HG02870 (cell line): ENCODE data around the gene ZNF175.

Experiments used
- ATAC-seq: cut with Tn5 transposase; IDR thresholded peaks from one replicate; pipeline ENCODE4 v1.9.1; 2021; ENCODE audit warnings: mild to moderate bottlenecking, moderate library complexity; ENCODE audit not compliant: unreplicated experiment

ZNF175 gene

DNA sequence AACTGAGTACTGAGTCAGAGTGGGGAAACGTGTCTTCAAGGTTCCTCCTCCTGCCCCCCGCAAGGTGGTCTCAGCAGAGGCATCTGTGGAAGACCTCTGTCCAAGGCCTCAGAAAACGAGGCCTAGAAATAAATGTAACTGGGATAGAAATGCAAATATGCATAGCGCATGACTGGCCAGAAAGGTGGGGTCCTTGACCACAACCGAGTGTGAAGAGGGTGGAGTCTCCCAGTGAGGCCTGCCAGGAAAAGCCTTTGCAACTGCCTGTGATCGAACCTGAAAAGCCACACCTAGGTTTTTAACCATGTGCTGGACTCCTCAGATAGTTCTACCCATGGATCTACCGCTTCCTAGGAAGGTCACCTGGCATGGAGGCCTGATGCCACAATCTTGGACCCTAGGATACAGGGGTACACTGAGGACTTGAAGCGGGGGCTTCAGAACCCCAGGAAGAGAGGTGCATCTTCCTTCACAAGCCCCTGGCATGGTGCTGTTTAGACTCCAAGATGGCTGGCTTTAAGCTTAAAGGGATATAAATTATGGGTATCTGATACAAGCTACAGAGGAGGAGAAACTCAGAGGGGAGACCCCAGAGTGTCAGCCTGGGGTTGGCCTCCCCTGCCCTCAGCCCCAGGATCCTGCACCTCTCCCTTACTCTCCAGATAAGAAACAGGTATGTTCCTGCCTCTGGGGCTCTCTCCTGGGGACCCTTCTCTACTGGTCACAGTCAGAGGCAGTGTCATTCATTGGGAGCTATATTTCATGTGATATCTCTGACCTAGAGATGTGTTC, 21.4 kb upstream of the ZNF175 start:
- ATAC-seq: no peak

- ATAC-seq: no peak
Measured at GRCh38 chr19:51550848-51551672, 20.0 kb upstream of the ZNF175 start.

DNA sequence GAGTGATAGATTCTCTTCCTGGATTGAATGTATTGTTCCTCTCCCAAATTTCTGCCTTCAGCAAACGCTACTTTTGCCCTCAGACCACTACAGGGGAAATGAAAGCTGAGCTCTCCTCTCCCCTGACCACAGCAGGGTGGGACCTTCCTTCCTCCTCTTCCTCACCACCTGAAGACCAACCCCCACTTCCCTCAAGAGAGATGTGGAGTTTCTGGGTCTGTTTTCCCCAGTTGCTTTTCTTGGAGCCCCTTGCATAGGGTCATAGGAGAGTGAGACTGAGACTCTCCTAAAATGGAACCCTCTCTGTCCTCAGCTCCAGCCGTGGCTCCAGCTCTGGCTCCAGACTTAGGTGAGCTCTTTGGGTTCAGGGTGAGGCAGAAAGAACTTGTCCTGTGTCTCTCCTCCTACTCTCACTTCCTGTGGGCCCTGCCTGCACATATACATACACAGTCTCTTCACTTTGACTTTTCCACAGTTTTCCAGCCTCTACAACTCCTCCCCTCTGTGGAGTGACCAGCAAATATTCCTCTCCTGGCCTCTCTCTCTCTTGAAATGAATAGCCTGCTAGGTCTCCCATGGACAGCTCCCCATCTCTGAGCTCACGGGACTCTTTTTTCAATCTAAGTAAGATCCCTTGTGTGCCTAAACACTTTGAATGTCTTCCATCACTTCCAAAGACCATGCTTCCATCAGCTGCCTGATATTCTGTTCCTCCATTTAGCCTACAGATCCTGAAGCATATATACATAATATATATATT, 19.2 kb upstream of the ZNF175 start:
- no peak for ATAC-seq

DNA sequence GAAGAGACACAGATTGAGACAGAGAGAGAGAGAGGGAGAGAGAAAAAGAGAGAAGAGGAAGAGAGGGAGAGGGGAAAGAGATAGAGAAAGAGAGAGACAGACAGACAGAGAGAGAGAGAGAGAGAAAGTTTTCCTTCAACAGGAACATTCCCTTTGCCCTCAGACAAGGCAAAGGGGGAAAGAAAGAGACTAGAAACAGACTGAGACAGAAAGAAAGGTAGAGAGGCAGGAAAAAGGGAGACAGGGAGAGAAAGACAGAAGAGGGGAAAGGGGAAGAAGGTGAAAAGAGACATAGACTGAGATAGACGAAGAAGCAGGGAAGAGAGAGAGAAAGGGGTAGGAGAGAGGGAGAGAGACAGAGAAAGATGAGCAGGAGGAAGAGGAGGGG, 18.5 kb upstream of the ZNF175 start:
- no peak for ATAC-seq

- no peak for ATAC-seq
Measured at GRCh38 chr19:51552996-51553725, 17.9 kb upstream of the ZNF175 start.

DNA sequence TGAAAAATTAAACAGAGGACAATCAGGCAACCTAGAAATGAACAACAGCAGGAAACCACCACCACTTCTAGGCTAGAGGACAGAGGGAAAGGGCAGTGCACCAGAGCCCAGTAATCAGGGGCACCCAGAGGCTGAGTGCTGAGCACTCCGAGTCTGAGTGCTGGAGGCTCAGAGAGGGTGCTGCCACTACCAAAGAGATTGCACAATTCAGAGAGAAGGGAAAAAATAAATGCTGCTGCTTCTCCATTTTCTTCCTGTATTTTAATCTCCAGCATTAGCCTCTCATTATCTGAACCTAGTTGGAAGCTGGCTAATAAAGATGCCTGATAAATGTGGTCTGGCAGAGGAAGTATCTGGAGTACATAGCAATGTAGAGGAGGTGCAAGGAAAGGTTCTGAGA, 11.8 kb upstream of the ZNF175 start:
- ATAC-seq: no peak

GRCh38 chr19:51560339-51560738, 10.7 kb upstream of the ZNF175 start:
- no peak for ATAC-seq

- ATAC-seq: peak; percentile 47
Measured at GRCh38 chr19:51564791-51565190, 6.3 kb upstream of the ZNF175 start.

DNA sequence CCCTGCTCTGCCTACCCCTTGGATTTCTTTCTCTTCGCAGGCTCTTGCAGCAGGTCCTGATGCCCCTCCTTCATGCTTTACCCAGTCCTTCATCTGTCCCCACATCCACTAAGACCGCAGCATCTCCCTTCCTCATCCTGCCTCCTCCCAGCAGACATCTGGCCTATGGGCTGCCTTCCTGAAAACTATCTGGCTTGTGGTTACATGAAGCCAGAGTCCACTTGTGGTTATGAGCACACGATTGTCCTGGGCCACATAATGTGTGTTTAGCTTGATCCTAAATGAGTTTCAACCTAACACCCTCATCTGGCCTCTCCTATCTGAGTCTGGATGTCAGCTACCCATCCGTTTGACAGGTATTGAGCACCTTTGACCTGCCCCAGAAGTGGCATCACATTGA, 5.5 kb upstream of the ZNF175 start:
- no peak for ATAC-seq

DNA sequence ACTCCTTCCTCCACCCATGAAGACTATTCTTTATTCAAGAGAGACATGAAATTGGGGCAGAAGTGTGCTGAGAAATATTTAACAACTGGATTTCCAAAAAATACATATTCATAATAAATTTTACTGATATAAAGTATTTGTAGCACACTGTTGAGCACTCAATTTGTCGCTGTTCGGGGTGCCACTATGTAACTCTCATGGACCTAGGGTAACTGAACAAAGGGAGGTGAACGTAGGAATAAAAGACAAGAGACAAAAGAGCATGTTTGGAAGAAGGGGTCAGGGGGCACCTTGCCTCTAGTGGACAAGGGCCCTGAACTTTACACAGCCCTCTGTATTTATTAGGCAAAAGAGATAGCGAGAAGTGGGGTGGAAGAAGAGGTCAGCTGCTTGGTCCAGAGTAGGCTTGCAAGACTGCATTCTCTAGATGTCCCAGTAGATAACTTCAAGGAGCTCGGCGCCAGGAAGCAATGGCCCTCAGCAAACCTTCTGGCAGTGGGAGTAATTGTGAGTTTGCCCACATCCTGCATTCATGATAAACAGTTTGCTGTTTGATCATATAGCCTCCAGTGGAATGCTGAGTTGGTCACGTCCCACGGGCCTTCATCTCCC, 4.5 kb upstream of the ZNF175 start:
- no peak for ATAC-seq

- no peak for ATAC-seq
Measured at GRCh38 chr19:51567583-51567982, 3.5 kb upstream of the ZNF175 start.

- ATAC-seq: no peak
Measured at GRCh38 chr19:51568456-51568855, 2.6 kb upstream of the ZNF175 start.

DNA sequence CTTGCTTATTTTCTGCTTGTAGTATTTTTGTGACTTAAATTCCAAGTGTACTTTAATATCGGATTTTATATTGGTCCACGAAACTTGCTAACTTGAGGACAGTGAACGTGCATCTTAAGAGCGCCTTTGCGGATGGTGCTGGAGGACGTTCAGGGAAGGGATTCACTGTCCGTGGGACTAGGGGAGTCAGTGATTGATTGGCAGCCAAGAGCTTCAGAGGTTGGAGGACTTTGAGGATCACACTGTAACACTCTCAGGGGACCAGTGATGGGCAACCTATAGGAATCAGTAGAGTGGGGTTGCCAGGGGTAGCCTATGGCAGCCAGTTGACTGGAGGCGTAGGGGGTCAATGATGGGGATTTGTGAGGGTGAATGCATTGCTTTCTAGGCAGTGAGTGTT, 516 bp downstream of the ZNF175 start:
- no peak for ATAC-seq

DNA sequence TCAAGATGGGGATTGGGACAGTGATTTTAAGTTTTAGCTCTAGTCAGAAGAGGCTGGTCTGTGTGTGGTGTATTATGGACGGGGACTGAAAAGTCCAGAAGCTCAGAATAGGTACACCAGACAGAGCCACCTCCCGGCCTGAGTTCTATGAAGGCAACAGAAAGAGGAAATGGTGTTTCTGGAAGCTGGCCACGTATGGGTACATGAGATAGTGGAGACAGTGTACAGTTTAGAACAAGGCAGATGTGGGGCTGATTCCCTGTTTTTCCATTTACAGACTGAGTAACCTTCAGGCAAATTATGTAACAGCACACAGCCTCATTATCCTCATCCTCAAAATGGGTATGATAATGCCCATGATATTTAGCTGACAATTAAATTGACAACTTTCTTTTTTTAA, 1.3 kb downstream of the ZNF175 start:
- no peak for ATAC-seq

- no peak for ATAC-seq
Measured at GRCh38 chr19:51572908-51573307, 1.8 kb downstream of the ZNF175 start.

DNA sequence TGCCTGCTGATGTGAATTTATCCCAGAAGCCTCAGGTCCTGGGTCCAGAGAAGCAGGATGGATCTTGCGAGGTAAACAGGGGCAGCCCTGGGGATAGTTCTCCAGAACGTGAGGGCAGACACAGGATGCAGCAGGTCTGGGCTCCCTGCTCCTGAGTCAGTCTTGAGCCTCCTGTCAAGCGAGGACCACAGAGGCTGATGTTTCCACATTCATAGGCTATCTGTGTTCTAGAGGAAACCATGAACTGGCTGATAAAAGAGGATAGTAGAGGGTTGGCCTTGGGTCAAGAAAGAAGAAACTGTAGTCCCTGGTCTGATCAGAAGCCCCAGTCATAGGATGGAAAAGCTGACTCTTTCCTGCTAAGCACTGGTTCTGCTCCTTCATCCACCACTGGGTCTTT, 2.2 kb downstream of the ZNF175 start:
- no peak for ATAC-seq

DNA sequence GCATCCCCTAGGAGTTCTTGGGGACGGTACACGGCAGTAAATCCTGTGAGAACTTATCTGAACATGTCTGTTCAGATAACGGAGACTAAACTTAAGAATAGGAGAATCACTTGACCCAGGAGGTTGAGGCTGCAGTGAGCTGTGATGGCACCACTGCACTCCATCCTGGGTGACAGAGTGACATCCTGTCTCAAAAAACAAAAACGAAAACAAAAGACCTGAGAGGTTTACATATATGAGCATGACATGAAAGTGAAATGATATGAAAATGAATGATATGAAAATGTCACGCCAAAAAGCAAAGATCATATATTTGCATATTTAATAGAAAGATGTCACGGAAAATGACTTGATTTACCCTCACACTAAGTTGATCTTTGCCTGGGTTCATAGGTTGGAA, 5.8 kb downstream of the ZNF175 start:
- ATAC-seq: peak; percentile 55

- no peak for ATAC-seq
Measured at GRCh38 chr19:51586103-51586728, 15.1 kb downstream of the ZNF175 start.

- ATAC-seq: no peak
Measured at GRCh38 chr19:51586799-51587198, 15.7 kb downstream of the ZNF175 start.
